MM.1S (cell line): ENCODE data around the gene SPPL3.

Experiments
- DNase-seq: peaks from one replicate; pipeline ENCODE4 v3.0.0-alpha.2; 2015
- H2AFZ ChIP-seq: fragments of 300-600 bp; sonication (generic); 2 replicates; pipeline ENCODE4 v1.6.0; 2016; ENCODE audit warnings: antibody characterized with exemption, low read length
- H3F3A ChIP-seq: fragments of 300-600 bp; sonication (generic); 2 replicates; pipeline ENCODE4 v1.6.1; 2016; ENCODE audit warnings: mild to moderate bottlenecking, antibody characterized with exemption, low read length, moderate library complexity, mixed read lengths; ENCODE audit not compliant: insufficient read depth
- H3K27ac ChIP-seq: fragments of 300-600 bp; sonication (generic); 2 replicates; pipeline ENCODE4 v1.5.1; 2016; ENCODE audit warnings: mild to moderate bottlenecking, low read length
- H3K27me3 ChIP-seq: fragments of 300-600 bp; sonication (generic); replicated peaks from 2 replicates; pipeline ENCODE4 v1.6.0; 2016; ENCODE audit warnings: low read length; ENCODE audit not compliant: insufficient read depth
- H3K36me3 ChIP-seq: fragments of 300-600 bp; sonication (generic); replicated peaks from 2 replicates; pipeline ENCODE4 v1.6.1; 2016; ENCODE audit warnings: mild to moderate bottlenecking, low read length, mixed read lengths; ENCODE audit not compliant: insufficient read depth
- H3K4me1 ChIP-seq: fragments of 300-600 bp; sonication (generic); 2 replicates; pipeline ENCODE4 v1.6.1; 2016; ENCODE audit warnings: low read length, mixed read lengths
- H3K4me2 ChIP-seq: fragments of 300-600 bp; sonication (generic); 2 replicates; pipeline ENCODE4 v1.6.0; 2016; ENCODE audit warnings: low read depth, low read length
- H3K4me3 ChIP-seq: fragments of 300-600 bp; sonication (generic); 2 replicates; pipeline ENCODE4 v1.5.1; 2016; ENCODE audit warnings: low read length, mixed read lengths
- H3K79me2 ChIP-seq: fragments of 300-600 bp; sonication (generic); 2 replicates; pipeline ENCODE4 v1.6.1; 2016; ENCODE audit warnings: mixed run types, low read length, mixed read lengths
- H3K9ac ChIP-seq: fragments of 300-600 bp; sonication (generic); 2 replicates; pipeline ENCODE4 v1.6.1; 2016; ENCODE audit warnings: low read length, mixed read lengths
- H3K9me2 ChIP-seq: fragments of 300-600 bp; sonication (generic); replicated peaks from 2 replicates; pipeline ENCODE4 v1.6.1; 2016; ENCODE audit warnings: mild to moderate bottlenecking, low read length, mixed read lengths; ENCODE audit not compliant: insufficient read depth
- H3K9me3 ChIP-seq: fragments of 300-600 bp; sonication (generic); replicated peaks from 2 replicates; pipeline ENCODE4 v1.6.1; 2016; ENCODE audit warnings: mild to moderate bottlenecking, low read length, mixed read lengths; ENCODE audit not compliant: insufficient read depth
- H4K20me1 ChIP-seq: fragments of 300-600 bp; sonication (generic); 2 replicates; pipeline ENCODE4 v1.6.1; 2016; ENCODE audit warnings: mild to moderate bottlenecking, low read length, moderate library complexity, mixed read lengths; ENCODE audit not compliant: insufficient read depth
- CTCF ChIP-seq: fragments of 300-600 bp; sonication (generic); IDR thresholded peaks from 2 replicates; pipeline ENCODE4 v1.5.1; 2016; ENCODE audit warnings: antibody characterized with exemption, low read length, mixed read lengths
- EZH2 ChIP-seq: fragments of 300-600 bp; sonication (generic); optimal IDR thresholded peaks from 2 replicates; pipeline ENCODE3; 2017; ENCODE audit warnings: low read depth, mild to moderate bottlenecking, antibody characterized with exemption, low read length, mixed read lengths
- EZH2phosphoT487 ChIP-seq: fragments of 300-600 bp; sonication (generic); IDR thresholded peaks from 2 replicates; pipeline ENCODE4 v1.6.1; 2018; ENCODE audit warnings: antibody characterized with exemption, low read length

Gene SPPL3

DNA sequence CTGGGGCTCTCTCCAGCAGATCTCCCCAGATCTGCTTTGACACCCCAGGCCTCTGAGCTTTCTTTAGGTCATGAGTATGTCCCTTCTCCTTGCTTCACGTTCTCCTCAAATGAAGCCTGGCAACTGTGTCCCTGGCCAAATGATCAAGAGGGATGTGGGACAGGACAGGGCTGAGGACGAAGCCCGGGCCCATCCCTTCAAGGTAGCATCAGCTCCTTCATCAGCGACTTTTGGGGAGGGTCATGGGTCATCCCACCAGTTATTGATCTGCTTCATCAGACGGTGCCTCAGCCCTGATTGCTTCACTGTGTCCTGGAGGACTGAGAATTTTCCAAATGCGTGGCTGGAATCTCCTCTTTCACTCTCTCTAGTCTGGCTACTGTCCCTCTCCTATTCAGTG is 146.2 kb downstream of the SPPL3 start:
- no peaks in the 10 kb centered on the region for H3K79me2 ChIP-seq
- no peaks in the 10 kb centered on the region for H3K27me3 ChIP-seq
- no peak overlapping the region for H3K27ac ChIP-seq
- H2AFZ ChIP-seq: no peak overlapping the region
- no peak overlapping the region for H3K4me3 ChIP-seq
- H3K9ac ChIP-seq: no peak overlapping the region
- TF ChIP-seq EZH2 (no peak), EZH2phosphoT487 (no peak), CTCF (no peak)
- no peaks in the 10 kb centered on the region for H3K9me2 ChIP-seq
- H3K4me2 ChIP-seq: no peak overlapping the region
- H3F3A ChIP-seq: no peaks in the 10 kb centered on the region
- H4K20me1 ChIP-seq: no peaks in the 10 kb centered on the region
- H3K4me1 ChIP-seq: no peaks in the 10 kb centered on the region
- no peaks in the 10 kb centered on the region for H3K36me3 ChIP-seq
- H3K9me3 ChIP-seq: no peaks in the 10 kb centered on the region
- no peak for DNase-seq

DNA sequence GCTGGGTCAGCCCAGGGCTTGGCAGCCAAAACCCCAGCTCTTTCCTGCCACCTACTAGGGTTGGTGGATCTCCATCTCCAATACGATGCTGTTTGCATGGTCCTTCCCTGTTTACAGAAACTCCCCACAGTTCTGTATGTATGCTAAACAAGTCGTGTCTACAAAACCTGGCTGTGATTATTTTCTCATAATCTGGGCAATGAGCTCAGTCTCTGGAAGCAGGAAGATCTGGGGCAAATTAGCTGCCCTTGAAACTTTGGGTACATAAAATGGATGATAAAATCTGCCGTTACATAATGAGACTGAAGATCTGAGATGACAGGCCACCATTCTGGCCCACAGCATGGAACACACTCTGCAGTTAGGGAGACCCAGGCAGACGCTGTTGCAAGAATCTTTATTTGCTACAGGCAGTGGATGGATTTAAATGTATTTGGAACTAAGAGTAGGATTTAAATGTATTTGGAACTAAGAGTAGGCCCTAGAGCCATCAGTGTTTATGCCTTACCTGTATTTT is 146.9 kb downstream of the SPPL3 start:
- Histone ChIP-seq H3K4me2 (no peak overlapping the region), H3K27me3 (no peaks in the 10 kb centered on the region), H3K4me3 (no peak overlapping the region), H3K27ac (no peak overlapping the region), H3K79me2 (no peaks in the 10 kb centered on the region), H2AFZ (no peak overlapping the region), H3K9me2 (no peaks in the 10 kb centered on the region), H3K36me3 (no peaks in the 10 kb centered on the region), H3K9ac (no peak overlapping the region), H3K9me3 (no peaks in the 10 kb centered on the region), H3K4me1 (no peaks in the 10 kb centered on the region), H3F3A (no peaks in the 10 kb centered on the region), H4K20me1 (no peaks in the 10 kb centered on the region)
- no peak for DNase-seq
- TF ChIP-seq CTCF (no peak), EZH2phosphoT487 (no peak), EZH2 (no peak)

- Histone ChIP-seq H3K36me3 (no peaks in the 10 kb centered on the region), H3K79me2 (no peaks in the 10 kb centered on the region)
- no peak for TF ChIP-seq CTCF
These were observed 148.9 kb downstream of the SPPL3 start for GRCh38 chr12:120755269-120755668.

More at GRCh38 chr12:120755269-120755668, 148.9 kb downstream of the SPPL3 start:
- Histone ChIP-seq H3F3A (no peaks in the 10 kb centered on the region), H3K4me3 (no peak overlapping the region), H4K20me1 (no peaks in the 10 kb centered on the region), H3K9ac (no peak overlapping the region), H3K27ac (no peak overlapping the region), H3K4me1 (no peaks in the 10 kb centered on the region), H3K9me2 (no peaks in the 10 kb centered on the region), H3K4me2 (no peak overlapping the region), H2AFZ (no peak overlapping the region), H3K9me3 (no peaks in the 10 kb centered on the region), H3K27me3 (no peaks in the 10 kb centered on the region)
- no peak for DNase-seq
